Renal cortex interstitium (tissue), 15 donors: ENCODE results near the gene SULT1C4. TPM values are rescaled to one million over a fixed set of nuclear protein-coding genes. Genes with fewer than 3 reads are reported as not detected.
"Not testable (repeated sequence)": the region's sequence is repeated elsewhere in the genome, so short reads cannot be mapped to it uniquely, and the experiment has no call there.

Experiments
- DNase-seq, 11 donors: peaks; one replicate each; pipeline ENCODE4 v3.0.0-alpha.2; 2013; ENCODE audit warnings: low read depth in 9 of 11, low spot score in 4 of 11; ENCODE audit errors: extremely low read depth in 1 of 11
- long read RNA-seq, 16 experiments: transcript quantifications; one replicate each; lab custom pipeline, GENCODE V29; 2026
- polyA plus RNA-seq, 3 donors: library from polyadenylated mRNA; unstranded; fragments of 120-200 nt; gene quantifications; one replicate each; pipeline ENCODE4 v1.2.1, GENCODE V29; 2013; ENCODE audit not compliant: insufficient read length in 3 of 3

Gene SULT1C4
- 10 to 100 TPM; 39.8 to 65.9 (median 48.5) TPM for polyA plus RNA-seq
- long read RNA-seq, donor 1, partial matches to known transcripts: 0 of 2 reads
- long read RNA-seq, donor 1, other reads (novel, unspliced or antisense): 0 of 2 reads
- long read RNA-seq, donor 2, partial matches to known transcripts: 0 of 4 reads
- long read RNA-seq, donor 2, other reads (novel, unspliced or antisense): 0 of 4 reads
- long read RNA-seq, donor 3, transcript SULT1C4-202 (5 exons, 1,045 nt): major isoform, 7 of 18 reads
- long read RNA-seq, donor 3, partial matches to known transcripts: 8 of 18 reads
- long read RNA-seq, donor 3, other reads (novel, unspliced or antisense): 0 of 18 reads
- long read RNA-seq, donor 4, transcript SULT1C4-202 (5 exons, 1,045 nt): major isoform, 8 of 20 reads
- long read RNA-seq, donor 4, partial matches to known transcripts: 9 of 20 reads
- long read RNA-seq, donor 4, other reads (novel, unspliced or antisense): 0 of 20 reads
- long read RNA-seq, donor 5: 0 reads
- long read RNA-seq, donor 6, transcript SULT1C4-202 (5 exons, 1,045 nt): major isoform, 7 of 20 reads
- long read RNA-seq, donor 6, transcript SULT1C4-203 (2 exons, 1,757 nt): major isoform, 7 of 20 reads
- long read RNA-seq, donor 6, partial matches to known transcripts: 5 of 20 reads
- long read RNA-seq, donor 6, other reads (novel, unspliced or antisense): 0 of 20 reads
- long read RNA-seq, donor 7, partial matches to known transcripts: 63 of 70 reads
- long read RNA-seq, donor 7, other reads (novel, unspliced or antisense): 0 of 70 reads
- long read RNA-seq, donor 8, transcript SULT1C4-203 (2 exons, 1,757 nt): minor isoform, 7 of 28 reads
- long read RNA-seq, donor 8, transcript SULT1C4-202 (5 exons, 1,045 nt): major isoform, 13 of 28 reads
- long read RNA-seq, donor 8, partial matches to known transcripts: 6 of 28 reads
- long read RNA-seq, donor 8, other reads (novel, unspliced or antisense): 0 of 28 reads
- long read RNA-seq, donor 9, transcript SULT1C4-202 (5 exons, 1,045 nt): major isoform, 5 of 13 reads
- long read RNA-seq, donor 9, partial matches to known transcripts: 8 of 13 reads
- long read RNA-seq, donor 9, other reads (novel, unspliced or antisense): 0 of 13 reads
- long read RNA-seq, donor 10, transcript SULT1C4-202 (5 exons, 1,045 nt): major isoform, 7 of 18 reads
- long read RNA-seq, donor 10, partial matches to known transcripts: 10 of 18 reads
- long read RNA-seq, donor 10, other reads (novel, unspliced or antisense): 0 of 18 reads
- long read RNA-seq, donor 11, transcript SULT1C4-202 (5 exons, 1,045 nt): major isoform, 7 of 15 reads
- long read RNA-seq, donor 11, partial matches to known transcripts: 5 of 15 reads
- long read RNA-seq, donor 11, other reads (novel, unspliced or antisense): 0 of 15 reads
- long read RNA-seq, donor 12, partial matches to known transcripts: 0 of 4 reads
- long read RNA-seq, donor 12, other reads (novel, unspliced or antisense): 0 of 4 reads
- long read RNA-seq, donor 13, transcript SULT1C4-202 (5 exons, 1,045 nt): major isoform, 8 of 16 reads
- long read RNA-seq, donor 13, partial matches to known transcripts: 8 of 16 reads
- long read RNA-seq, donor 13, other reads (novel, unspliced or antisense): 0 of 16 reads
- long read RNA-seq, donor 14, transcript SULT1C4-202 (5 exons, 1,045 nt): major isoform, 5 of 5 reads
- long read RNA-seq, donor 14, partial matches to known transcripts: 0 of 5 reads
- long read RNA-seq, donor 14, other reads (novel, unspliced or antisense): 0 of 5 reads
- long read RNA-seq, donor 15, transcript SULT1C4-202 (5 exons, 1,045 nt): major isoform, 8 of 8 reads
- long read RNA-seq, donor 15, partial matches to known transcripts: 0 of 8 reads
- long read RNA-seq, donor 15, other reads (novel, unspliced or antisense): 0 of 8 reads
- long read RNA-seq, donor 16, transcript SULT1C4-202 (5 exons, 1,045 nt): major isoform, 21 of 44 reads
- long read RNA-seq, donor 16, partial matches to known transcripts: 19 of 44 reads
- long read RNA-seq, donor 16, other reads (novel, unspliced or antisense): 0 of 44 reads

DNA sequence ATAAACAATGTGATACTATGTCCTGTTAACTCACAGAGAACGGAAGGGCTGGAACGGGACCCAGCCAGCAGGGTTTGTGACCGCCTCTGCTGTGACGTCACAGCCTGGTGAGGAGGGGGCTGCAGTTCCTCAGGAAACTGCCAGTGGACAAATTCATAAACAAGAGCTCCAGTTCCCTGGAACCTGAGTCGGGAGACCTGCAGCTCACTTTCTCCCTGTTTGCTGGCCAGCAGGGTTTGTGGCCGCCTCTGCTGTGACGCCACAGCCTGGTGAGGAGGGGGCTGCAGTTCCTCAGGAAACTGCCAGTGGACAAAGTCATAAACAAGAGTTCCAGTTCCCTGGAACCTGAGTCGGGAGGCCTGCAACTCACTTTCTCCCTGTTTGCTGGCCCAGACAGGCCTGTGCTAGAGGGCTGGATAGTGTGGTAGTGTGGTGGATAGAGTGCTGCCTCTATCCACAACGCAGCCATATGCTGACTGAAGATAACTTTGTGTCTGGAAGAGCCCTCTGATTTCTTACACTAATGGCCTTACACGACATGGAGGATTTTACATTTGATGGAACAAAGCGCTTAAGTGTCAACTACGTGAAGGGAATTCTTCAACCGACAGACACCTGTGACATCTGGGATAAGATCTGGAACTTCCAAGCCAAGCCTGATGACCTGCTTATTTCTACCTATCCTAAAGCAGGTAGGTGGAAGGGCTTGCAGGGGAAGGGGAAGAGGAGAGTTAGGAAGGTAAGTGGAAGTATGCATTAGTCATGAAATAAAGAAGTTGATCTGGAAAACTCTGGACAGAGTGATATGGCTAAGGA is at the start of gene SULT1C4:
TSS of gene SULT1C4 (plus strand) at position 140 of the 816 bp plus-strand sequence. CDS start at position 524, 384 bp downstream.
- peak; percentile 86 to 95 (median 93) for DNase-seq

GRCh38 chr2:108329771-108330170 is 48.0 kb upstream of the SULT1C4 start:
- DNase-seq: no peak

DNA sequence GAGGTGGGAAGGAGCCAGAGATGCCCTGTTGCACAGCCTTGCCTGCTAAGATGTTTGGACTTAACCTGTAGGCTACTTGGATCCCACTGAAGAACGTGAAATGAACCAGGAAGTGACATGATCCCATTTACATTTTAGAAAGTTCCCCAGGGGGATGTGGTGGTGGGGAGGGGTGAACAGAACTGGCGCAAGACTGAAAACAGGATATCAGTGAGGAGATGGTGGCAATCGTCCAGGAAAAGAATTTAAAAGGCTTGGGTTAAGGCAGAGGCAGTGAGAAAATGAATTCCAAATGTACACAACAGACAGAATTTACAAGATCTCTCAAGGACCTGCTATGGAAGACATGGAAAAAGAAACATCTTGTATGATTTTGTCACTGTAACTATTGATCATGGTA is 46.8 kb upstream of the SULT1C4 start:
- DNase-seq: peak in 1 of 11 donors; percentile 20

- DNase-seq: no peak
Measured at GRCh38 chr2:108345951-108346350, 31.8 kb upstream of the SULT1C4 start.

- DNase-seq: no peak
Measured at GRCh38 chr2:108346827-108347226, 30.9 kb upstream of the SULT1C4 start.

GRCh38 chr2:108347786-108348185 is 30.0 kb upstream of the SULT1C4 start:
- no peak for DNase-seq

GRCh38 chr2:108348816-108349570 is 28.8 kb upstream of the SULT1C4 start:
- no peak for DNase-seq

GRCh38 chr2:108349571-108349928 is 28.2 kb upstream of the SULT1C4 start:
- no peak for DNase-seq

DNA sequence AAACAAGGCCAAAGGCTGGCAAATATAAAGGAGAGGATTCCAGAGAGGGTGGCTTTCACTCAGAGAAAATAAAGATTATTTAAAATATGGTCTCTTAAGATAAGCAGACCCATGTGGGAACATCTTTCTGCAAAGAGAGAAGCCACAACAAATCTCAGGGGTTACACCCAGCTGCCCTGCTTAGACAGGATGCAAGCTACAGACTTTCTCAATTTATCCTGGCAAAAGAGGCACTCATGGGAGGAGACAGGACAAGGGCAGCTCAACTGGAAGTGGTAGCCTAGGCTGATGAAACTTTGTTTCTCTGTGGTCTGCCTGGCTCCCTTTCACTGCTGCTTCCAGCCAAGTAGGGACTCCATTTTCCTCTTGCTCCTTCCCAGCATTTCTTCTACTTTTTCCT is 25.9 kb upstream of the SULT1C4 start:
- DNase-seq: no peak

GRCh38 chr2:108354136-108354535 is 23.6 kb upstream of the SULT1C4 start:
- no peak for DNase-seq

DNA sequence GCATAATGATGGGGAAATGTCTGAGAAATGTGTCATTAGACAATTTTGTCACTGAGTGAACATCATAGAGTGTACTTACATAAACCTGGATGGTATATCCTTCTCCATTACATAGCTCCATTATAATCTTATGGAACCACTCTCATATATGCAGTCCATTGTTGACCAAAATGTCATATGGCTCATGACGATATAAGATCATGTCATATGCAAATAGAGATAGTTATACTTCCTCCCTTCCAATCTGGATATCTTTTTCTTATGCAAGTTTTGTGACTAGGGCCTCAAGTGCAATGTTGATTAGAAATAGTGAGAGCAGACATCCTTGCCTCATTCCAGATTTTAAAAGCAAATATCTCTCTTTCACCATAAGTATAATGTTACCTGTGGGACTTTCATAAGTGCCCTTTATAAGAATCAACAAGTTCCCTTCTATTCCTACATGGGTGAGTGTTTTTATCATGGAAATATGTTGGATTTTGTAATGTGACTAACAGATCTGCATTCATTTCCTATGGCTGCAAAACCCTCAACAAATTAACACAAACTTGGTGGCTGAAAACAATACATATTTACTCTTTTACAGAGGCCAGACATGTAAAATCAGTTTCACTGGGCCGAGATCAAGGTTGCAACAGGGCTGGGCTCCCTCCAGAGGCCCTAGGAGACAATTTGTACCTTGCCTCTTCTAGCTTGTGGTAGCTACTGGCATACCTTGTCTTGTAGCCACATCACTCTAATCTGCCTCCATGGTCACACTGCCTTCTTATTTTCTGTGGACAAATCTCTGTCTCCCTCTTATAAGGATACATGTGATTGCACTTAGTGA is 21.6 kb upstream of the SULT1C4 start:
- no peak for DNase-seq

DNA sequence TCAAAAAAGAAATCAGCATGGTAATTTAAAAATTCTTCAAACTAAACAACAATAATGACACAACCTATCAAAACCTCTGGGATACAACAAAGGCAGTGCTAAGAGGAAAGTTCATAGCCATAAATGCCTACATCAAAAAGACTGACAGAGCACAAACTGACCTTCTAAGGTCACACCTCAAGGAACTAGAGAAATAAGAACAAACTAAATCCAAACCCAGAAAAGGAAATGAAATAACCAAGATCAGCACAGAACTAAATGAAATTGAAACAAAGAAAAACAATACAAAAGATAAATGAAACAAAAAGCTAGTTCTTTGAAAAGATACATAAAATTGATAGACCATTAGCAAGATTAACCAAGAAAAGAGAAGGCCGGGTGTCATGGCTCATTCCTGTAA is 18.4 kb upstream of the SULT1C4 start:
- DNase-seq: not testable (repeated sequence)

DNA sequence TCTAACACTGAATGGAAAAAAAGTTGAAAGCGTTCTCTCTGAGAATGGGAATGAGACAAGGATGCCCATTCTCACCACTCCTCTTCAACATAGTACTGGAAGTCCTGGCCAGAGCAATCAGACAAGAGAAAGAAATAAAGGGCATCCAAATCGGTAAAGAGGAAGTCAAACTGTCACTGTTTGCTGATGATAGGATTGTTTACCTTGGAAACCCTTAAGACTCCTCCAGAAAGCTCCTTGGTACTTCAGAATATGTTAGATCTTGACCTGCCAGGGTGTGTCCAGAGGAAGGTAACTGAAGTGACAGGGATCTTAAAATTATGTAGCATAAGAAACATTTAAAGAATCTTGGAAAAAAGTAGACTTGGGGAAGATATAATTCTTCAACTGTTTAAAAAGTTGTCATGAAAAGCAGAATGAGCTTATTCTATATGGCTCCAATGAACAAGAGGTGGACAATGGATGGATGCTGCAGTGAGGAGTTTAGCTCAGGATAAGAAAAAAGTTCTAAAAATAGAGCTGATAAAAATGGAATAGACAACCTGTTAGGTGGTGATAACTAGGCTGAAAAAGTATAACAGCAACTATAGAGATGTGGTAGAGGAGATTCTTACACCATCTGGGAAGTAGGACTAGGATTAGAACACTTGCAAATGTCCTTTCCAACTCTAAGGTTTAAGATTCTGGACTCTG is 16.8 kb upstream of the SULT1C4 start:
- no peak for DNase-seq

- DNase-seq: no peak
Measured at GRCh38 chr2:108363024-108363907, 14.5 kb upstream of the SULT1C4 start.
